Stimulated activated effector memory CD8-positive, alpha-beta T cell treated with anti-CD3 and anti-CD28 coated beads, Interleukin-12 subunit alpha, Interleukin-12 subunit beta, amount 100 ng/mL, for 72 hours (primary cell): ENCODE measurements around the gene FOXA3.
A peak's percentile ranks its signal among the peaks of the same experiment; 100 is the strongest.

Source experiments
- ATAC-seq: fragments of 150-1000 bp; cut with Tn5 transposase; 2 replicates; pipeline ENCODE4 v1.10.0; 2021
- DNase-seq, 2 donors: peaks; one replicate each; pipeline ENCODE4 v3.0.0; 2021 to 2022; ENCODE audit warnings: low spot score in 2 of 2
- H3K27ac Mint-ChIP-seq: one replicate; pipeline ENCODE4 v1.8.0; 2022; ENCODE audit warnings: mild to moderate bottlenecking, mixed read lengths
- H3K36me3 Mint-ChIP-seq: one replicate; pipeline ENCODE4 v1.8.0; 2022; ENCODE audit warnings: mild to moderate bottlenecking, mixed read lengths
- H3K4me1 Mint-ChIP-seq: one replicate; pipeline ENCODE4 v1.8.0; 2022; ENCODE audit warnings: mixed read lengths
- H3K4me3 Mint-ChIP-seq: one replicate; pipeline ENCODE4 v1.8.0; 2022; ENCODE audit warnings: mild to moderate bottlenecking, mixed read lengths
- H3K9me3 Mint-ChIP-seq: one replicate; pipeline ENCODE4 v1.8.0; 2022; ENCODE audit warnings: mixed read lengths

The FOXA3 gene

DNA sequence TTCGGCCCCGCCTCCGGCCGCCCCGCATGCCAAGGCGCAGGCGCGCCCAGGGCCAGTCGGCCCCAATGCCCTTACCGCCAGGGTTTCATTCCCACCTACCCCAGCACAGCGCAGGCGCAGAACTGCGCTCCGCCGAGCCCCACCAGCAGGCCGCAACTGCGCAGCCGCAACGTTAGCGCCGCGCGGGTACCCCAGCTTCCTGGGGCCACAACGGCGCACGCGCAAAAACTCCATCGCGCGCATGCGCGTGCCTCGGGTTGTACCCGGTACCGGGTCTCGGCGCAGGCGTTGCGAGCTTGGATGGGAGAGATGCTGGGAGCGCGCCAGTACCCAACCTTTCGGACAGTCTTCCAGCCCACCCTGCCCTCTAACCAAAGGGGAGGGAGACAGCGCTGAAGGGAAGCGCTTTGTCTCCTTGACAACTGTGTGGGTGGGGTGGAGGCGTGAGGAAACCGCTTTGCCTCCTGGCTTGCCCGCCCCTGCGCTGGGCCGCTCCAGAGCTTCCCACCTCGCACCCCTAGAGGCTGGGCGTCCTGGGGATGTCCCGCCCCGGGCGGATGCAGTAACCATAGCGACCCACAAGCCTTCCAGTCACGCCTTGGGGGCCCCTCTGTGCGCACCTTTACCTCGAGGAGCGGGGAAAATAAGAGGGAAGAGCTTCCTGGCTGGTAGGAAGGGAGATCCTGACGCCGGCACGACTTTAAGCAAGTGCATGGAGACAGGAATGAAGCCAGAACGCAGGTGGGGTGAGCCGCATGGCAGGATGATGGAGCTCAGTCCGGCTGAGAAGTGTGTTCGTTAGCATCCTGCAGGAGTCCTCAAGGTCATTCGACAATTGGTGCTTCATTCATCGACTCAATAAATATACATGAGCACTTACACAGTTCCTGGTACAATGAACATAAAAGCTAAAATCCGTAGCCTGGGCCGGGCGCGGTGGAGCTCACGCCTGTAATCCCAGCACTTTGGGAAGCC is 38.8 kb downstream of the FOXA3 start:
- H3K4me1 Mint-ChIP-seq: peaks cover 19% of the 10 kb centered on the region
- DNase-seq: peak; percentile 100
- peak overlapping the region; percentile 95 for H3K4me3 Mint-ChIP-seq
- peak; percentile 88 for ATAC-seq
- H3K36me3 Mint-ChIP-seq: peaks cover 37% of the 10 kb centered on the region
- no peaks in the 10 kb centered on the region for H3K9me3 Mint-ChIP-seq
- H3K27ac Mint-ChIP-seq: peak overlapping the region; percentile 93

DNA sequence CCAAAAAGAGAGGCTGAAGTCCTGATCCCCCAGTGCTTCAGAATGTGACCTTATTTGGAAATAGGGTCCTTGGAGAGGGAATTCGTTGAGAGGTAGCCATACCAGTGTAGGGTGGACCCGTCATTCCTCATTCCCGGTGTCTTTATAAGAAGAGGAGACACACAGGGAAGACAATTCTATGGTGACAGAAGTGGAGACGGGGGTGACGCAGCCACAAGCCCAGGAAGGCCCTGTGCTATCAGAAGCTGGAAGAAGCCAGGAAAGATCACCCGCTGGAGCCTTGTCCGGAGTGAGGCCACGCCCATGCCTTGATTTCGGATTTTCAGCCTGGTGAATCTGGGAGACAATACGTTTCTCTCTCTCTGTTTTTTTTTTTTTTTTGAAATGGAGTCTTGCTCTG is 40.9 kb downstream of the FOXA3 start:
- Mint-ChIP-seq H3K4me1 (peaks cover 25% of the 10 kb centered on the region), H3K27ac (no peak overlapping the region), H3K4me3 (no peak overlapping the region), H3K9me3 (no peaks in the 10 kb centered on the region), H3K36me3 (peaks cover 22% of the 10 kb centered on the region)
- DNase-seq (no peak), ATAC-seq (no peak)

DNA sequence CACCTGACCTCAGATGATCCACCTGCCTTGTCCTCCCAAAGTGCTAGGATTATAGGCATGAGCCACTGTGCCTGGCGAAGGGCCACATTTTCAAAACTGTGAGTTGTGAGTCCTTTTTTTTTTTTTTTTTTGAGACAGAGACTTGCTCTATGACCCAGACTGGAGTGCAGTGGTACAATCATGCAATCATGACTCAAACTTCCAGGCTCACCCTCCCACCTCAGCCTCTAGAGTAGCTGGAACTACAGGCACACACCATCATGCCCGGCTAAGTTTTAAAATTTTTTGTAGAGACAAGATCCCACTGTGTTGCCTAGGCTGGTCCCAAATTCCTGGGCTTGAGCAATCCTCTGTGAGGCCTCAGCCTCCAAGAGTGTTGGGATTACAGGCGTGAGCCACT is 42.1 kb downstream of the FOXA3 start:
- Mint-ChIP-seq H3K4me1 (peaks cover 15% of the 10 kb centered on the region), H3K4me3 (no peak overlapping the region), H3K36me3 (peaks cover 17% of the 10 kb centered on the region), H3K27ac (no peak overlapping the region), H3K9me3 (no peaks in the 10 kb centered on the region)
- DNase-seq: no peak
- ATAC-seq: no peak

DNA sequence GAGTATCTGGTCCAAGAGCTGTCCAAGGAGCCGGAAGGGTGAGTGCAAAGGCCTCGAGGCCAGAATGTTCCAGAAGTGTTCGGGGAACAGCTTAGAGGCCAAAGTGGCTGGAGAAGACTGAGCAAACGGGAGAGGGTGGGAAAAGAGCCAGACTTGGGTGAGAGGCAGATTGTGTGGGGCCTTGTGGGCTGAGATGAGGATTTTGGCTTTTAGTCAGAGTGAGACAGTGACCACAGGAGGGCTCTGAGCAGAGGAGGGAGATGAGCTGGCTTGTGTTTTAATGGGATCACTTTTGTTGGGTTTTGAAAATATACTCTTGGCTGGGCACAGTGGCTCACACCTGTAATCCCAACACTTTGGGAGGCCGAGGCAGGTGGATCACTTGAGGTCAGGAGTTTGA is 44.8 kb downstream of the FOXA3 start:
- Mint-ChIP-seq H3K9me3 (no peaks in the 10 kb centered on the region), H3K4me1 (peaks cover 8% of the 10 kb centered on the region), H3K27ac (no peak overlapping the region), H3K36me3 (no peaks in the 10 kb centered on the region), H3K4me3 (no peak overlapping the region)
- no peak for DNase-seq
- ATAC-seq: peak; percentile 85

- H3K4me1 Mint-ChIP-seq: peaks cover 10% of the 10 kb centered on the region
- H3K4me3 Mint-ChIP-seq: no peak overlapping the region
- no peaks in the 10 kb centered on the region for H3K36me3 Mint-ChIP-seq
- H3K27ac Mint-ChIP-seq: no peak overlapping the region
- ATAC-seq (no peak), DNase-seq (no peak)
- H3K9me3 Mint-ChIP-seq: no peaks in the 10 kb centered on the region
These were observed 47.2 kb downstream of the FOXA3 start for GRCh38 chr19:45911291-45911690.

- ATAC-seq (no peak), DNase-seq (no peak)
- peaks cover 6% of the 10 kb centered on the region for H3K4me1 Mint-ChIP-seq
- H3K4me3 Mint-ChIP-seq: no peak within 1 kb of the TSS
- peaks cover 5% of the 10 kb centered on the region for H3K36me3 Mint-ChIP-seq
- H3K9me3 Mint-ChIP-seq: no peaks in the 10 kb centered on the region
- no peak within 1 kb of the TSS for H3K27ac Mint-ChIP-seq
These were observed 50.0 kb downstream of the FOXA3 start, which contains the start of gene NANOS2 for GRCh38 chr19:45913874-45914830. Gene NANOS2 (minus strand): TSS chr19:45914778. CDS start chr19:45914693, 85 bp downstream.

GRCh38 chr19:45917421-45918091 is 53.4 kb downstream of the FOXA3 start:
- ATAC-seq: peak; percentile 86

GRCh38 chr19:45918721-45919120 is 54.6 kb downstream of the FOXA3 start:
- H3K27ac Mint-ChIP-seq: peak overlapping the region; percentile 37
- peak overlapping the region; percentile 16 for H3K4me3 Mint-ChIP-seq
- H3K9me3 Mint-ChIP-seq: no peaks in the 10 kb centered on the region
- ATAC-seq (peak; percentile 72), DNase-seq (no peak)
- peaks cover 19% of the 10 kb centered on the region for H3K4me1 Mint-ChIP-seq
- H3K36me3 Mint-ChIP-seq: peaks cover 5% of the 10 kb centered on the region

More at GRCh38 chr19:45917421-45918091, 53.4 kb downstream of the FOXA3 start:
- H3K9me3 Mint-ChIP-seq: no peaks in the 10 kb centered on the region
- DNase-seq: no peak
- H3K4me1 Mint-ChIP-seq: peaks cover 19% of the 10 kb centered on the region
- peaks cover 5% of the 10 kb centered on the region for H3K36me3 Mint-ChIP-seq
- H3K4me3 Mint-ChIP-seq: no peak overlapping the region
- peak overlapping the region; percentile 43 for H3K27ac Mint-ChIP-seq

DNA sequence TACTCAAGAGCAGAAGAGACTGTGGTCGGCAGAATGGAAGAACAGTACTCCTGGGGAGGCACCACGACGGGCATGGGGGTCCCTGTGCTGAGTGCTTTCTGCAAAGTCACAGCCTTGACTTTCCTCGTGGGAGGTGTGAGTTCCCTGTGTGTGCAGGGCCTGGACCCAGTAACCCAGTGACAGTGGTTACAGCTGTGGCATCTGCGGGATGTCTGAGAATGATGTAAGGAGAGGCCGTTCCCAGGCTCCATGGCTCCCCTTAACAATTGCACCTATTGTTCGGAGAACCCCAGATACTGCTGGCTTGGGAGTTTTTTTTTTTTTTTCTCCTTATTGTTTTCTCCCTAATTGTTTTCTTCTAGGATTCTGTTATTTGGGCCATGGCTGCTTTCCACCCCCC is 55.6 kb downstream of the FOXA3 start:
- H3K9me3 Mint-ChIP-seq: no peaks in the 10 kb centered on the region
- no peak overlapping the region for H3K4me3 Mint-ChIP-seq
- H3K27ac Mint-ChIP-seq: no peak overlapping the region
- DNase-seq (no peak), ATAC-seq (no peak)
- peaks cover 19% of the 10 kb centered on the region for H3K4me1 Mint-ChIP-seq
- peaks cover 5% of the 10 kb centered on the region for H3K36me3 Mint-ChIP-seq

GRCh38 chr19:45920458-45920857 is 56.3 kb downstream of the FOXA3 start:
- DNase-seq: no peak
- Mint-ChIP-seq H3K36me3 (peaks cover 5% of the 10 kb centered on the region), H3K9me3 (no peaks in the 10 kb centered on the region), H3K4me1 (peaks cover 19% of the 10 kb centered on the region), H3K27ac (no peak overlapping the region), H3K4me3 (no peak overlapping the region)
- ATAC-seq: peak; percentile 54

DNA sequence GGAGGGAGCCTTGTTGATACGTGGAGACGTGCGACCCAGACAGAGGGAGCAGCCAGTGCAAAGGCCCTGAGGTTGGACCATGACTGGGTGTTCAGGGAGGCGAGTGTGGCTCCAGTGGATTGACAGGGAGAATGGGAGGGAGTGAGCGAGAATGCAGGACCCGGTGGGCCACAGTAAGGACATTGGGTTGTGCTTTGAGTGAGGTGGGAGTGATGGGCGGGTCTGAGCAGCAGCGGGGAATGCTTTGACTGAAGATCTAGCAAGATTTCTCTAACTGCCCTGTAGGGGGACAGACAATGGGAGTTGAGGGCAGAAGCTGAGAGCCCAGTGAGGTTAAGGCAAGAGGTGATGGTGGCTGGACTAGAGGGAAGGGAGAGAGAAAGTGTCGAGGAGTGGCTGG is 58.2 kb downstream of the FOXA3 start:
- ATAC-seq: peak; percentile 19

More for the DNA sequence above, 58.2 kb downstream of the FOXA3 start:
- peaks cover 7% of the 10 kb centered on the region for H3K36me3 Mint-ChIP-seq
- peaks cover 19% of the 10 kb centered on the region for H3K4me1 Mint-ChIP-seq
- no peak overlapping the region for H3K27ac Mint-ChIP-seq
- peak in 1 of 2 donors; percentile 62 for DNase-seq
- no peaks in the 10 kb centered on the region for H3K9me3 Mint-ChIP-seq
- H3K4me3 Mint-ChIP-seq: no peak overlapping the region
